HG02884 (cell line): Measurements from ENCODE around the gene SELENOW.
"Not testable (repeated sequence)": the region's sequence is repeated elsewhere in the genome, so short reads cannot be mapped to it uniquely, and the experiment has no call there.

Experiments
- ATAC-seq: cut with Tn5 transposase; IDR thresholded peaks from one replicate; pipeline ENCODE4 v1.9.1; 2021; ENCODE audit warnings: mild to moderate bottlenecking, moderate library complexity; ENCODE audit not compliant: unreplicated experiment

The SELENOW gene

DNA sequence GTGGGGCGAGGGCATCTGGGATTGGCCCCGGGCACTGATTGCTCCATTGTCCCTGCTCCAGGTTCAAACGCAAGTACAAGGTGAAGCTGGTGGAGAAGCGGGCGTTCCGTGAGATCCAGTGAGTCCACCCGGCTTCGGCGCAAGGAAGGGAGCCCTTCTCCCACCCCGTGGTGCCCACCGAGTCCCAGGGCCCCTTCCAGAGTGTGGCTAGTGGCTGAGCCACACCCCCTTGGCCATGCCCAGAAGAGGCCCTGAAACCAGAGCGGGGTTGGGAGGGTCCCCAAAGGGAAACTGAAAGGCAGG lies 21.9 kb upstream of the SELENOW start:
- ATAC-seq = no peak

DNA sequence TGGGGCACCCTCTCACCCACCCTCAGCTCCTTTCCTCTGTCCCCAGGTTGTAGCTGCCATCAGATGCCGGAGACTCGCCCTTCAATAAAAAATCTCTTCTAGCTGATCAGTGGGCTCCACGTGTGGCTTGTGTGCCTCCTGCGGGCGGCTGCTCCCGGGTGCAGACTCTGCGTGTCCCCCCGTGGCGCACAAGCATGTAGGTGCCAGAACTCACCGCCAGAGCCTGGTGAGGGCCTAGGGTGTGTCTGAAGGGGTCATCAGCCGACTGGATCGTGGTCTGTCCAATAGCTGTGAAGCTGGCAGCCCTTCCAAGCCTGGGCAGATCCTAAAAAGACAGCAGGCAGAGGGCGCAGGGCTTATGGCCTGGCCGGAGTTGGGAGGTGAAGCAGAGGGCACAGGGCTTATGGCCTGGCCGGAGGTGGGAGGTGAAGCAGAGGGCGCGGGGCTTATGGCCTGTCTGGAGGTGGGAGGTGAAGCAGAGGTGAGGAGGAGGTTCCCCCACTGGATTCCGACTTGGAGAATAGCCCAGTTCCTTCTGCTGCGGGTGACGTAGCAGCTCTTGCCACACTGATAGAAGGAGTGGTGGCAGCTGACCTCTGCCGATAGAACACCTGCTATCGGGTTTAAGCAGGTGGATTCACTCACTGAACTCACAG lies 21.4 kb upstream of the SELENOW start:
- no peak for ATAC-seq

DNA sequence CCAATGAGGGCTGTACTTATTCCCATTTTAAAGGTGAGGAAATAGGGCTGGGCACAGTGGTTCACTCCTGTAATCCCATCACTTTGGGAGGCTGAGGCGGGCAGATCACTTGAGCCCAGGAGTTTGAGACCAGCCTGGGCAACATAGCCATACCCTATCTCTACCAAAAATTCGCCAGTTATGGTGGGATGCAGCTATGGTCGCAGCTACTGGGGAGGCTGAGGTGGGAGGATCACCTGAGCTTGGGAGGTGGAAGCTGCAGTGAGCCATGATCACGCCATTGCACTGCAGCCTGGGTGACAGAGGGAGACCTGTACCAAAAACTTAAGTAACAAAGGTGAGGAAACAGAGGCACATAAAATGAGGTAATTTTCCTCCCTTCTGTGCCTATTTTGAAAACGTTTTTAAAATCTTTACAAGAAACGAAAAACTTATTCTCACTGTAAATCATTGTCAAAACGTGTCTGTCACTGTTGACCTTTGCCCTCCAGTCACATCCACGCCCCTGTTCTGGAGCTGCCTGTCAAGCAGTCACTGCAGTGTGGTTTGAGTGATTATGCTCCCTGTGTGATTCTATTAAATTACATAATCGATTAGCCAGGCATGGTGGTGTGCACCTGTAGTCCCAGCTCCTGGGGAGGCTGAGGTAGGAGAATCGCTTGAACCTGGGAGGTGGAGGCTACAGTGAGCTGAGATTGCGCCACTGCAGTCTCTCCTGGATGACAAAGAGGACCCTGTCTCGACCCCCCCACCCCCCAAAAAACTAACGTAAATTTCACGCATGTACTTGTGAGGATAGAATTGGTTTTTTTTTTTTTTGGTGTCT lies 20.7 kb upstream of the SELENOW start:
- no peak for ATAC-seq

DNA sequence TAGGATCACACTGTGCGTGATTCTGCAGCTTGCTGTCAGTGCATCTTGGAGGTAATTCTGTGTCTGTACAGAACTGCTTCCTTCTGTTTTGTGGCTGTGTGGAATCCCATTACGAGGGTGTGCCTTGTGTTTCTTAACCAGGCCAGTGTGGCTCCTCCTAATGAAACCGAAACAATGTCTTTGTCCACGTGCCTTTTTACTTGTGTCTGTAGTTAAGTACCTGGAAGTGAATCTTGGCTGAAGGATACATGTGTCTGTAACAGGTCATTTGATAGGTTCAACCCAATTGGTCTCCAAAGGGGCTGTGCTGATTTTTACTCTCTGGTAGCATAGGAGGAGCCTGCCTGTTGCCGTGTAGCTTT lies 20.1 kb upstream of the SELENOW start:
- ATAC-seq = no peak

DNA sequence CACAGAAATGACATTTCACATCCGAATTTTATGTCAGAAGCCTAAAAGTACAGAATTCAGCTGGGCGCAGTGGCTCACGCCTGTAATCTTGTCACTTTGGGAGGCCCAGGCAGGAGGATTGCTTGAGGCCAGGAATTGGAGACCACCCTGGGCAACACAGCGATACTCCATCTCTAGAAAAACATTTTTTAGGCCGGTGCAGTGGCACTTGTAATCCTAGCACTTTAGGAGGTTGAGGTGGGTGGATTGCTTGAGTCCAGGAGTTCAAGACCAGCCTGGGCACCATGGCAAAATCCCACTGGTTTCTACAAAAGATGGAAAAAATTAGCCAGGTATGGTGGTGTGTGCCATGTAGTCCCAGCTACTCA lies 17.9 kb upstream of the SELENOW start:
- no peak for ATAC-seq

DNA sequence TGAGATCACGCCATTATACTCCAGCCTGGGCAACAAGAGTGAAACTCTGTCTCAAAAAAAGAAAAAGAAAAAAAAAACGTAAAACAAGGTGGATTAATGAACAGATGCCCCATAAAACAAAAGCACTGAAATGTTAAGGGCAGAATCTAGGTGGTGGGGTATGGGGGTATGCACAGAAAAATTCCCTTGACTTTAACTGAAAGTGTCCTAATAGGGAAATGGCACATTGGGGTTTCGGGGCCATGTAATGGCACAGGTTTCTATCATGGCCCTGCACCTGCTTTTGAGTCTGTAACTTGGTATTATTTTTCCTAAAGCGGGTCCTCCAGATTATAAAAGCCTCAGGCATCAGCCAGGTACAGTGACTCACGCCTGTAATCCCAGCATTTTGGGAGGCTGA lies 16.9 kb upstream of the SELENOW start:
- no peak for ATAC-seq

DNA sequence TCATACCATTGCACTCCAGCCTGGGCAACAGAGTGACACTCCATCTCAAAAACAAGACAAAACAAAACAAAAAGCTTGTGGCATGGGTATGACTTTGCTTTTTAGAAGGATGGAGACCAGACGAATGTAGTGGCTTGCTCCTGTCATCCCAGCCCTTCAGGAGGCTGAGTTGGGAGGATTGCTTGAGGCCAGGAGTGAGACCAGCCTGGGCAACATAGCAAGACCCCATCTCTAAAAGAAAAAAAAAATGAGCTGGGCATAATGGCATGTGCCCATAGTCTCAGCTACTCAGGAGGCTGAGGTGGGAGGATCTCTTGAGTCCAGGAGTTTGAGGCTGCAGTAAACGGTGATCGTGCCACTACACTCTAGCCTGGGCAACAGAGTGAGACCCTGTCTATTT lies 16.4 kb upstream of the SELENOW start:
- no peak for ATAC-seq

DNA sequence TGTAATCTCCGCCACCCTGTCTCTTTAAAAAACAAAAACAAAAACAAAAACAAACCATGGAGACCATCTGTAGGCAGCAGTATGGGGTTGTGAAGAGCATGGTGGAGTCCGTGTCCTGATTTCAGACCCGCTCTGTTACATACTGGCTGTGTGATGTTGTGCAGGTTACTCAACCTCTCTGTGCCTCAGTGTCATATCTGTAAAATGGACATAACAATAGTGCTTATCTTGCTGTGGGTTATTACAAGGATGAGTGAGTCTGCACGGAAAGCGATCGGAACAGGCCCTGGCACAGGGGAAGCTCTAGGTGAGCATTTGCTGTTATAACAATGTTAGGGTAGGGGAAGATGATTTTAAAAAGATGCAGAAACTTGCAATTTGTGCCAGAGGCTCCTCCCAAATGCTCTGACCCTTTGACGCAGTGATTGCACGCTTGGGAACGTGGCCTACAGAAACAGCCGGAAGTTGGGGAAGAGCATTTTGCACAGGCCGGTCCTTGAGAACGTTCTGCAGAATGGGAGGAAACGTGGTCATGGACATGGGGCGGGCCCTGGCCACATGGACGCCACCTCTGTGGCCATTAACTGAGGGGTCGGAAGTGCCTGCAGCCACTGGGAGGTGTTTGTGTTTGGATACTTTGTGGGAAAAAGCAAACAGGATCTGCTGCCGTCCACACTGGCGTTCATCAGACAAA lies 15.7 kb upstream of the SELENOW start:
- no peak for ATAC-seq

DNA sequence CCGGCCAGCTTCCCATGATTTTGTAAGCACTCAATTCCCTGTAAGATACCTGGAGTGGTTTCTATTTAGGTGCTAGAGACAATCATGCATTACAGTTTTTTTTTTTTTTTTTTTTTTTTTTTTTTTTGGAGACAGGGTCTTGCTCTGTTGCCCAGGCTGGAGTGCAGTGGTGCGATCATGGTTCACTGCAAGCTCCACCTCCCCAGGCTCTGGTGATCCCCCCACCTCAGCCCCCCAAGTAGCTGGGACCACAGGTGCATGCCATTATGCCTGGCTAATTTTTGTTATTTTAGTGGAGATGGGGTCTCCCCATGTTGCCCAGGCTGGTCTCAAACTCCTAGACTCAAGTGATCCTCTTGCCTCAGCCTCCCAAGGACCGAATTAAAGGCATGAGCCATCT lies 13.8 kb upstream of the SELENOW start:
- not testable (repeated sequence) for ATAC-seq

DNA sequence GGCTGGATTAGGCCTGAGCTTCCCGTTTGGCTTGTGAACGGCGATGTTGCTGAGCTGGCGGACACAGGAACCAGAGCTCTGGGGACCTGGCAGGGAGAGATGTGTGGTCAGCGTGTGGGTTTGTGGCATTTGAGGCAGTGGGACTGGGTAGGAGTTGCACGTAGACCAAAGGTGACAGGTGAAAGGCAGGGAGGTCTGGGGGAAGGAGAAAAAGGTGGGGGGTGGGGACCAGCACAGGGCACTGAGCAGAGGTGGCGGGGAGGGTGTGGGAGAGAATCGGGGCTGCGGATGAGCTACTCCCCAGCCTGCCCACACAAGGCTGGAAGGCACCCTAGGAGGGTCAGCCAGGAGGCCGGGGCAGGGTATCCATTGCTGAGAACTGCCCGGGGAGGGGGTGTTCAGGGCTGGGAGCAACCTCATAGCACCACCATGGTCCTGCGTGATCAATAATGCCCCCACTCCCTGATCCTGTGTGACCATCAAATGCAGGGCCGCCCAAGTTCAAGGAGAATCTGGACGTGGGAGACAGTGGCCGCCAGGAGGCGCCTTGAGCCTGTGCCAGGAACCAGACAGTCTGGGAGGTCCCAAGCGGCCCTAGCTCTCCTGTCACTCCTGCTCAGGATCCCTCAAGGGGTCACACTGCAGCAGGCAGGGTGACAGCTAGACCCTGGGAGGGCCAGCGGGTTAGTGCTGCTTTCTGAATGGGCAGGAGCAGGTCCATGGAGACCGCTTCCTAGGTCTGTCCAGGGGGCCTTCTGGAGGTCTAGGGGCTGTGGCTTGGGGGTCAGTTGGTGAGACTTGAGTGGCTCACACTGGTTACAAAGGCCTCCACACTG lies 12.8 kb upstream of the SELENOW start:
- ATAC-seq = no peak

DNA sequence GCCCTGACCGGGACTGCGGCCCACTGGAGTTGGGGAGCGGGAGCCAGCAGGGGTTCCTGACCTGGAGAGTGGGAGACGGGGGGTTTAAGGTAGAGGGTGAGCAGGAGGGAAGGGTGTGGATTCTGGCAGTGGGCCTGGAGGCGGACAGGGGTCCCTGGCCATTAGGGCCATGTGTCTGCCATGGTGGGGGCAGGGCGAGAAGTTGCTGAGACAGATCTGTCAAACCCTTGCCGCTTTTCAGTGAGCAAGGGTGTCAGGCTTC lies 12.2 kb upstream of the SELENOW start:
- ATAC-seq = no peak

DNA sequence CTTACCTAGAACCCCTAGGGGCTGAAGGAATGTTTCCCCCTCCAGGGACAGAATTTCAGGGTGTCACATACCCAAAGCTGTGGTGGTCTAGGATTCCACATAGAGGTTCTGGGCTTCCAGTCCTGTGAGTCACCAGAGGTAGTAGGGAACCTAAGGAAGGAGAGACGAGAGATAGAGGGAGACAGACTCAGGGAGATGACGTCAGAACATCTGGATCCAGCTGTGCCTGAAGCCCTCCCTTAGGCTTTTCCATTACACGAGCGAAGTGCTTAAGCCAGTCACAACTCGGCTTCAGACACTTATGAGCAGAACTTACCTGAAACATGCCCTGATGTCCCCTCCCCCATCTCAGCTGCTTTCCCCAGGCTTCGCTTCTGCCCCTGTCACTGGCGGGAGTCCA lies 11.8 kb upstream of the SELENOW start:
- no peak for ATAC-seq

DNA sequence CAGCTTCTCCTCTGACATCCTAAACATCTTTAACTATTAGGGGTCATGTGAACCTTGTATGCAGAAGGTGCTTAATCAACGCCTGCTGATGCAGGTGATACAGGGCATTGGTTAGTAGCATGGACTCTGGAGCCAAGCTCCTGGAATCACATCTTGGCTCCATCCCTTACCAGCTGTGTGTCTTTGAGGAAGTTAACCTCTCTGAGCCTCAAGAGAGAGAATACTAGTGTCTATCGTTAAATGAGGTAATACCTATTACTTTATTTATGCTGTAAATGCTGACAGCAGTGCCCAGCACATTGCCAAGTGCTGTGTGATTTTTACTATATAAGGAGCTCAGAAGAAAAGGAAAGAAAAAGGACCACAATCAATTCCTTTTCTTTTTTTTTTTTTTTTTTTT lies 11.2 kb upstream of the SELENOW start:
- no peak for ATAC-seq

DNA sequence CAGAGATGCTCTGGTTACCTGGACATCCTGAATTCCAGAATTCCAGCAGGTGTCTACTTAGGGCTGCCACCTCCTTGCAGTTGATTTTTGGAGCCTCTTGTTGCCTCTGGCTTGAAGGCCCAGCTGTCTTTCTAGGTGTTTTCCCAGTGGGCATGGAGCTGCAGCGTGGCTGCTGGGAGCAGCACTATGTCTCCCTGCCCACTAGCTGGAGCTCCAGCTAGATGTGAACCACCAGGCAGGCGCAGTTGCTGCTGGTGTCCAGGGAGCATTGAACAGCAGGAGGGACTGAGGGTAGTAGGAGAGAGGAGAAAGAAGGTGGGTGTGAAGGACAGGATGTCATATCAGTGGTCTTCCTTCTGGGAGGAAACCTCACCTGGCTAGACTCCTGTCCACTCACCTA lies 9.9 kb upstream of the SELENOW start:
- no peak for ATAC-seq

DNA sequence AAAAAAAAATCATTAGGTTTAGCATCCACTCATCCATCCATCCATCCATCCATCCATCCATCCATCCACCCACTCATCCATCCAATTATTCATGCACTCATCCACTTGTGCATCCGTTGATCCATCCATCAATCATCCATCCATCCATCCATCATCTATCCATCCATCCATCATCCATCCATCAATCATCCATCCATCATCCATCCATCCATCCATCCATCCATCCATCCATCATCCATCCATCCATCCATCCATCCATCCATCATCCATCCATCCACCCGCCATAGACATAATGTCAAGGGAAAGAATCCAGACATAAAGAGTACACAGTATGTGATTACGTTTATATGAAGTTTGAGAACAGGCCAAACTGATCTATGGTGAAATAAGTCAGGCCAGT lies 9.0 kb upstream of the SELENOW start:
- ATAC-seq = no peak

DNA sequence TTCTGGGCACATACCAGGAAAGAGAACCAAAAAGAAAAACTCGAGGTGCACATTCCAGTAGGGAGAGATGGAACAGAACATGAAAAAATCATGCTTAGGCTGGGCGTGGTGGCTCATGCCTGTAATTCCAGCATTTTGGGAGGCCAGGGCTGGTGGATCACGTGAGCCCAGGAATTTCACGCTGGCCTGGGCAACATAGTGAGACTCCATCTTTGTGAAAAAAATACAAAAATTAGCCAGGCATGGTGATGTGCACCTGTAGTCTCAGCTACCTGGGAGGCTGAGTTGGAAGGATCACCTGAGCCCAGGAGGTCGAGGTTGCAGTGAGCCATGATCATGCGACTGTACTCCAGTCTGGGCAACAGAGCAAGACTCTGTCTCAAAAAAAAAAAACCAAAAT lies 7.2 kb upstream of the SELENOW start:
- not testable (repeated sequence) for ATAC-seq

DNA sequence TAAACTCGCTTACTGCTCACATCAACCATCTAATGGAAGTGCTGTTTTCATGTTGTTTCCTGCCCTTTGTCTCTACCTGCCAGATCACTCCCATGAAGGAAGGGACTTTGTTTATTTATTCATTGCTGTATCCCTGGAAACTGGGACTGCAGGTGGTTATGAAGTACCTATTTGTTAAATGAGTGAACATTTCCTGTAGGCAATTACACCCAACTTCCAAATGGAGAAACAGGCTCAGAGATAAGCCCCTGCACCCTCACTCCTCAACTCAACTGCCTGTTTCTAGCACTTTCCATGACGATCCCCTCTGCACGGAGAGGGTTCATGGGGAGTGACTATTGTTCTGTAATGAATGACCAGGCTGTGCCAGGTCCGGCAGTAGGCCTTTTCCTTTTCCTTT lies 1.9 kb upstream of the SELENOW start:
- no peak for ATAC-seq

DNA sequence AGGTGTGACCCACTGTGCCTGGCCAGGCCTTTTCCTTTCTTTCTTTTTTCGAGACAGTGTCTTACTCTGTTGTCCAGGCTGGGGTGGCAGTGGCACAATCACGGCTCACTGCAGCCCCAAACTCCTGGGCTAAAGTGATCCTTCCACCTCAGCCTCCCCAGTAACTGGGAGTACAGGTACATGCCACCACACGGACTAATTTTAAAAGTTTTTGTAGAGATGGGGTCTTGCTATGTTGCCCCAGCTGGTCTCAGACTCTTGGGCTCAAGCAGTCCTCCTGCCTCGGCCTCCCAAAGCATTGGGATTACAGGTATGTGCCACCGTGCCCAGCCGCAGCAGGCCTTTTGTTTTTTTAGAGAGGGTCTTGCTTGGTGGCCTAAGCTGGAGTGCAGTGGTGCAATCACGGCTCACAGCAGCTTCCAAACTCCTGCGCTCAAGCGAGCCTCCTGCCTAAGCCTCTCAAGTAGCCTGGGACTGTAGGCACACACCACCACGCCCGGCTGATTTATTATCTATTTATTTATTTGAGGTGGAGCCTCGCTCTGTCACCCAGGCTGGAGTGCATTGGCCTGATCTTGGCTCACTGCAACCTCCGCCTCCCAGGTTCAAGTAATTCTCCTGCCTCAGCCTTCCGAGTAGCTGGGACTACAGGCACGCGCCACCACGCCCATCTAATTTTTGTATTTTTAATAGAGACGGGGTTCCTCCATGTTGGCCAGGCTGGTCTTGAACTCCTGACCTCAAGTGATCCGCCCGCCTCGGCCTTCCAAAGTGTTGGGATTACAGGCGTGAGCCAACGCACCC lies 1.1 kb upstream of the SELENOW start:
- not testable (repeated sequence) for ATAC-seq

DNA sequence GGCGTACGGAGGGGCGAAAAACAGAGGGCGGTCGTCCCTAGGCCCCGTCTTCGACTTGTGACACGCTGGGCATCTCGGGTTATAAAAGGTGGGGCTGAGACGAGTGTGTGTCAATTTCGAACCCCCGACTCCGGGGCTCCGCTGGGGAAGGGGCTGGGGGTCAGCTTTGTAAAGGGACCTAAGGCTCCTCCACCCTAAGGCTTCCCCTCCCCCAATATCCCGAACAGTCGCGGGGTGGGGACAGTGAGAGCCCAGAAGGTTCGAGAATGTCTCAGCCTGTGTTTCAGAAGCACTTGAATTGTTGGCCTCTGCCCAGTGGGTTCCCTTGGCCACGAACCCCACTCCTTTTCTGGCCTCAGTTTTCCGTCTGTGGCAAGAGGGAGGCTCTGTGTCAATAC lies 450 bp downstream of the SELENOW start:
- no peak for ATAC-seq

DNA sequence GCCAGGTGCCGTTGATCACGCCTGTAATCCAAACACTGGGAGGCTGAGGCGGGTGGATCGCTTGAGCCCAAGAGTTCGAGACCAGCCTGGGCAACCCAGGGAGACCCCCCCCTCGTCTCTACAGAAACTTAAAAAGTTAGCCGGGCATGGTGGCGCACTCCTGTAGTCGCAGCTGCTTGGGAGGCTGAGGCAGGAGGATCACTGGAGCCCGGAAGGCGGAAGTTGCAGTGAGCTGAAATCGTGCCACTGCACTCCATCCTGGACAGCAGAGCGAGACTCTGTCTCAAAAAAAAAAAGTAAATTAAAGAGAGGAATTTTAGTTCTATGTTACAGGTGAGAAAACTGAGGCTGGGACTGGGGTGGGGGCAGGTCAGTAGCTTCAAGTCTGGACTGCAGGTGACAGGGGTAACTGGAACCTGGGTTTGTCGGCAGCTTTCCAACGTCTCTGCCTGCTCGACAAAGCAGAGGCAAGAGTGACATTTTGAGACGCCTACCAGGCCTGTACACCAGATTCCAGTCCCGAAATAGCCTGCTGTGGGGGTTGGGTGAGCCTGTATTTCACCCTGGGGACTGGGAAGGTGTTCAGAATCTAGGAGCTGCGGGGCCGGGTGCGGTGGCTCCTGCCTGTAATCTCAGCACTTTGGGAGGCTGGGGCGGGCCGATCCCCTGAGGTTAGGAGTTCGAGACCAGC lies 1.2 kb downstream of the SELENOW start:
- no peak for ATAC-seq

DNA sequence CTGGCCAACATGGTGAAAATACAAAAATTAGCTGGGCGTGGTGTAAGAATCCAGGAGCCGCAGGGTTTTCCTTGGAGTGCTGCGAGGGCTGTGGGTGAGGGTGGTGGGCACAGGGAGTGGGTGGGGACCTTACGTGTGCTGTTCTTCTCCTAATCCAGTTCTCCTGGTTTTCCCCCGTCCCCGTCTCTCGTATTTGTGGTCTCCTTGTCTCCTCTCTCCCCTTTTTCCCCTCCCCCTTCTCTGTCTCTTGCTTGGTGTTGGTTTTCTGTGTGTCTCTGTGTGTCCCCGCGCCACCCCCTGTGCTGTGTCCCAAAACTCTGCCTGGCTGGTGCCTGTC lies 1.7 kb downstream of the SELENOW start:
- no peak for ATAC-seq
